OCI-LY7 (cell line): ENCODE data around the gene CCDC160. TPM values are rescaled to one million over a fixed set of nuclear protein-coding genes. Genes with fewer than 3 reads are reported as not detected.
"Not testable (repeated sequence)": the region's sequence is repeated elsewhere in the genome, so short reads cannot be mapped to it uniquely, and the experiment has no call there.

Experiments used
- BruUV-seq: library from RNA; stranded (reverse); fragments of 400-500 nt; replicated peaks from 2 replicates; lab custom pipeline; 2021; lab: Mats Ljungman, UMichigan
- CTCF ChIA-PET: fragments of 300-600 bp; sonication (Branson Sonifier 250); formaldehyde crosslinking; loops from one replicate; lab custom pipeline; 2022; ENCODE audit warnings: antibody characterized with exemption; ENCODE audit not compliant: unreplicated experiment; lab: Charles Lee
- POLR2A ChIA-PET: fragments of 300-600 bp; sonication (Branson Sonifier 250); formaldehyde crosslinking; loops from one replicate; lab custom pipeline; 2022; ENCODE audit warnings: antibody characterized with exemption; lab: Charles Lee
- DNase-seq: peaks from one replicate; pipeline ENCODE4 v3.0.0-alpha.2; 2015; ENCODE audit warnings: low spot score
- H2AFZ ChIP-seq: fragments of 200-600 bp; sonication (generic), shearing (Covaris generic); 2 replicates; pipeline ENCODE4 v1.6.1; 2014; ENCODE audit warnings: mild to moderate bottlenecking, antibody characterized with exemption, low read length, moderate library complexity
- H3K27ac ChIP-seq: fragments of 200-600 bp; sonication (generic); 2 replicates; pipeline ENCODE4 v1.5.1; 2014; ENCODE audit warnings: mixed run types, low read depth, mild to moderate bottlenecking, moderate library complexity, low read length, inconsistent platforms; ENCODE audit not compliant: poor library complexity, severe bottlenecking
- H3K36me3 ChIP-seq: fragments of 200-600 bp; sonication (generic); 2 replicates; pipeline ENCODE4 v1.6.1; 2014; ENCODE audit warnings: mild to moderate bottlenecking, antibody characterized with exemption, low read length, moderate library complexity, mixed read lengths; ENCODE audit not compliant: insufficient read depth
- H3K4me1 ChIP-seq: fragments of 200-600 bp; sonication (generic); 2 replicates; pipeline ENCODE4 v1.5.1; 2014; ENCODE audit warnings: mild to moderate bottlenecking, low read length; ENCODE audit not compliant: insufficient read depth, poor library complexity, severe bottlenecking
- H3K4me2 ChIP-seq: fragments of 200-600 bp; sonication (generic); 2 replicates; pipeline ENCODE4 v1.6.1; 2014; ENCODE audit warnings: mild to moderate bottlenecking, low read length
- H3K4me3 ChIP-seq: fragments of 200-600 bp; sonication (generic); 2 replicates; pipeline ENCODE4 v1.5.1; 2014; ENCODE audit warnings: mild to moderate bottlenecking, low read depth, low read length; ENCODE audit not compliant: poor library complexity, severe bottlenecking
- H3K79me2 ChIP-seq: fragments of 200-600 bp; sonication (generic); 2 replicates; pipeline ENCODE4 v1.6.1; 2016; ENCODE audit warnings: low read depth, mild to moderate bottlenecking, low read length, moderate library complexity, mixed read lengths; ENCODE audit not compliant: insufficient read depth
- H3K9me2 ChIP-seq: fragments of 200-600 bp; sonication (generic); 2 replicates; pipeline ENCODE4 v1.6.1; 2016; ENCODE audit warnings: mild to moderate bottlenecking, low read length, mixed read lengths; ENCODE audit not compliant: insufficient read depth
- H3K9me3 ChIP-seq: fragments of 200-600 bp; sonication (generic); 2 replicates; pipeline ENCODE4 v1.6.1; 2014; ENCODE audit warnings: mild to moderate bottlenecking, mixed run types, low read length, mixed read lengths
- H4K20me1 ChIP-seq: fragments of 200-600 bp; sonication (generic); 2 replicates; pipeline ENCODE4 v1.6.1; 2014; ENCODE audit warnings: mild to moderate bottlenecking, antibody characterized with exemption, low read length, moderate library complexity, mixed read lengths; ENCODE audit not compliant: insufficient read depth
- EZH2phosphoT487 ChIP-seq: fragments of 200-600 bp; sonication (generic); IDR thresholded peaks from 2 replicates; pipeline ENCODE4 v1.6.1; 2018; ENCODE audit warnings: low read depth, borderline replicate concordance, mild to moderate bottlenecking, mixed run types, antibody characterized with exemption, low read length, moderate library complexity, mixed read lengths
- intact Hi-C: fragments of 100-400 bp; cut with micrococcal nuclease; formaldehyde crosslinking; loops from one replicate; pipeline ENCODE4 v1.10.0; 2022; ENCODE audit not compliant: unreplicated experiment
- total RNA-seq, 2 experiments: library from RNA; depleted of rRNA in 1 of 2; stranded (reverse); fragments of >200 nt in 1 of 2; shearing (Covaris generic) in 1 of 2; gene quantifications; 2 replicates each; pipeline ENCODE4 v1.2.3, GENCODE V29; 2014 to 2022
- TF ChIP-seq, protein P1 (sequence below): fragments of 200-600 bp; sonication (generic); conservative IDR thresholded peaks from 2 replicates; pipeline ENCODE4 v1.5.1; 2014; ENCODE audit warnings: mild to moderate bottlenecking, antibody characterized with exemption, low read length, moderate library complexity, mixed read lengths

Gene CCDC160
- total RNA-seq, 2 experiments from 2014 or later: not detected

DNA sequence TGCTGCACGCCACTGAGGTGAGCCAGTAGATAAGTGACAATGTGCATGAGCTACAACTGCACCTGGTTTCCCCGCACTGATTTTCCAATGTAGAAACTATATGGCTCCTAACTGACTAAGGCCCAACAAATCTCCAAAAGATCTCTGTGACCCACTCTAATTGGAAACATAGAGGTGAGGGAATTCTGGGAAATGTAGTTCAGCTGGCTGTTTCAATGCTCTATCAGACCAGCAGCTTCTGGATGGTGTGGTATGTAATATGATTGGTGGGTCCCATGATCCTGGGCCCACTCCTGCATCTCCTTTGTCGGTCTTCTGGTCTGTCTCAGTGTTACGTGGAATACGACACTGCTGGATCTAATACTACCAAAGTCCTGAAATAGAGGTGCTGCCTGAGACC lies 18.6 kb downstream of the CCDC160 start:
- ChIA-PET CTCF (no interaction called here), POLR2A (no interaction called here)
- intact Hi-C loops: no loop called here
- BruUV-seq: no TSS peak
- Histone ChIP-seq H3K9me3 (no peaks in the 10 kb centered on the region), H3K4me3 (no peak overlapping the region), H2AFZ (no peak overlapping the region), H4K20me1 (no peaks in the 10 kb centered on the region), H3K9me2 (no peaks in the 10 kb centered on the region), H3K4me1 (no peaks in the 10 kb centered on the region), H3K4me2 (no peak overlapping the region), H3K27ac (no peak overlapping the region), H3K79me2 (no peaks in the 10 kb centered on the region), H3K36me3 (no peaks in the 10 kb centered on the region)
- no peak for DNase-seq
- no peak for TF ChIP-seq EZH2phosphoT487
- TF ChIP-seq, protein P1, sequence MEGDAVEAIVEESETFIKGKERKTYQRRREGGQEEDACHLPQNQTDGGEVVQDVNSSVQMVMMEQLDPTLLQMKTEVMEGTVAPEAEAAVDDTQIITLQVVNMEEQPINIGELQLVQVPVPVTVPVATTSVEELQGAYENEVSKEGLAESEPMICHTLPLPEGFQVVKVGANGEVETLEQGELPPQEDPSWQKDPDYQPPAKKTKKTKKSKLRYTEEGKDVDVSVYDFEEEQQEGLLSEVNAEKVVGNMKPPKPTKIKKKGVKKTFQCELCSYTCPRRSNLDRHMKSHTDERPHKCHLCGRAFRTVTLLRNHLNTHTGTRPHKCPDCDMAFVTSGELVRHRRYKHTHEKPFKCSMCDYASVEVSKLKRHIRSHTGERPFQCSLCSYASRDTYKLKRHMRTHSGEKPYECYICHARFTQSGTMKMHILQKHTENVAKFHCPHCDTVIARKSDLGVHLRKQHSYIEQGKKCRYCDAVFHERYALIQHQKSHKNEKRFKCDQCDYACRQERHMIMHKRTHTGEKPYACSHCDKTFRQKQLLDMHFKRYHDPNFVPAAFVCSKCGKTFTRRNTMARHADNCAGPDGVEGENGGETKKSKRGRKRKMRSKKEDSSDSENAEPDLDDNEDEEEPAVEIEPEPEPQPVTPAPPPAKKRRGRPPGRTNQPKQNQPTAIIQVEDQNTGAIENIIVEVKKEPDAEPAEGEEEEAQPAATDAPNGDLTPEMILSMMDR: no peak

DNA sequence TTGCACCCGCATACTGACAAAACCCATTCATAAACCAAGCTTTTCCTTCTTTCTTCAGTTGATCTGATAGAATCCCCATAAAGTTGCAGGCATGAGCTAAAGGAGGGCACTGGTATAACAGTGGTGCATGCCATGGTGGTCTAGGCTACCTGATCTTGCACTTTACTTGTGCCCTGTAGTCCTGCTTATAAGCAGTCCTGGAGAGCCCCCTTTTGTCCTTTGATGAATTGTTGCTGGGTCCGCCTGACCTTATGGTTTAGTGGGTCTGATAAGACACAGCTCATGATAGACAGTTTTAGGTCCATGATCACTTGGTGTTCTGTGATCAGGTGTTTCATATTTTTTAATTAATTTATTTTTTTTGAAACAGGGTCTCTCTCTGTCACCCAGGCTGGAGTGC lies 19.7 kb downstream of the CCDC160 start:
- no peaks in the 10 kb centered on the region for H3K4me1 ChIP-seq
- BruUV-seq: no TSS peak
- no peak overlapping the region for H3K27ac ChIP-seq
- no peak overlapping the region for H3K4me2 ChIP-seq
- intact Hi-C loops: no loop called here
- no peak overlapping the region for H3K4me3 ChIP-seq
- no peaks in the 10 kb centered on the region for H4K20me1 ChIP-seq
- CTCF ChIA-PET: no interaction called here
- no peaks in the 10 kb centered on the region for H3K79me2 ChIP-seq
- H2AFZ ChIP-seq: no peak overlapping the region
- POLR2A ChIA-PET: no interaction called here
- DNase-seq: no peak
- H3K36me3 ChIP-seq: no peaks in the 10 kb centered on the region
- TF ChIP-seq EZH2phosphoT487: no peak
- TF ChIP-seq, protein P1: no peak
- H3K9me2 ChIP-seq: no peaks in the 10 kb centered on the region
- no peaks in the 10 kb centered on the region for H3K9me3 ChIP-seq

DNA sequence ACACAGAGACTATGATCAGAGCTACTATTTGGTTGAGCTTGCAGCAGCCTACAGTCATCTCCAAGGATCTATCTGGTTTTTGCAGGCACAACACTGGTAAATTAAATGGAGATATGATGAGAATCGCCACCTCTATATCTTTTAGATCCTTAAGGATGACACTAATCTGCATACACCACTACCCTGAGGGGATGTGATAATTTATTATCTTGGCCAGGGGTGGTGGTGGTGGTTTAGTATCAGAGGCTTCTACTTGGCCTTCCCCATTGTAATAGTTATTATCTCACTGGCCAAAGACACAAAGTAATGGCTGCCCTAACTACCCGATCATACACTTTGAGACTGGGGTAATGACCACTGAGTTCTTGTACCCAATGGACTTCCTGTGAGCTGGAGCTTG lies 21.2 kb downstream of the CCDC160 start:
- Histone ChIP-seq H3K9me3 (no peaks in the 10 kb centered on the region), H2AFZ (no peak overlapping the region), H3K9me2 (no peaks in the 10 kb centered on the region), H3K27ac (no peak overlapping the region), H3K79me2 (no peaks in the 10 kb centered on the region), H3K4me2 (no peak overlapping the region), H4K20me1 (no peaks in the 10 kb centered on the region), H3K36me3 (no peaks in the 10 kb centered on the region), H3K4me3 (no peak overlapping the region), H3K4me1 (no peaks in the 10 kb centered on the region)
- no TSS peak for BruUV-seq
- ChIA-PET POLR2A (no interaction called here), CTCF (no interaction called here)
- intact Hi-C loops: no loop called here
- no peak for DNase-seq
- no peak for TF ChIP-seq EZH2phosphoT487
- TF ChIP-seq, protein P1: no peak

DNA sequence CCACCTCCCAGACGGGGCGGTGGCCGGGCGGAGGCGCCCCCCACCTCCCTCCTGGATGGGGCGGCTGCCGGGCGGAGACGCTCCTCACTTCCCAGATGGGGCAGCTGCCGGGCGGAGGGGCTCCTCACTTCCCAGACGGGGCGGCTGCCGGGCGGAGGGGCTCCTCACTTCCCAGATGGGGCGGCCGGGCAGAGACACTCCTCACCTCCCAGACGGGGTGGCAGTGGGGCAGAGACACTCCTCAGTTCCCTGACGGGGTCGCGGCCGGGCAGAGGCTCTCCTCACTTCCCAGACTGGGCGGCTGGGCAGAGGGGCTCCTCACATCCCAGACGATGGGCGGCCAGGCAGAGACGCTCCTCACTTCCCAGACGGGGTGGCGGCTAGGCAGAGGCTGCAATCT lies 49.0 kb downstream of the CCDC160 start:
- H3K4me3 ChIP-seq, POLR2A ChIA-PET, H3K79me2 ChIP-seq, DNase-seq, H3K4me2 ChIP-seq, H3K27ac ChIP-seq, H4K20me1 ChIP-seq, CTCF ChIA-PET, H3K9me2 ChIP-seq, H3K4me1 ChIP-seq, H3K36me3 ChIP-seq, H2AFZ ChIP-seq, H3K9me3 ChIP-seq, intact Hi-C loops, BruUV-seq: not testable (repeated sequence)
